Measurements from ENCODE around the gene ACTR5. TPM values are rescaled to one million over a fixed set of nuclear protein-coding genes. Genes with fewer than 3 reads are reported as not detected.

Gene ACTR5
- polyA plus RNA-seq, 1 donor from 2014 or later = 23.3 TPM

DNA sequence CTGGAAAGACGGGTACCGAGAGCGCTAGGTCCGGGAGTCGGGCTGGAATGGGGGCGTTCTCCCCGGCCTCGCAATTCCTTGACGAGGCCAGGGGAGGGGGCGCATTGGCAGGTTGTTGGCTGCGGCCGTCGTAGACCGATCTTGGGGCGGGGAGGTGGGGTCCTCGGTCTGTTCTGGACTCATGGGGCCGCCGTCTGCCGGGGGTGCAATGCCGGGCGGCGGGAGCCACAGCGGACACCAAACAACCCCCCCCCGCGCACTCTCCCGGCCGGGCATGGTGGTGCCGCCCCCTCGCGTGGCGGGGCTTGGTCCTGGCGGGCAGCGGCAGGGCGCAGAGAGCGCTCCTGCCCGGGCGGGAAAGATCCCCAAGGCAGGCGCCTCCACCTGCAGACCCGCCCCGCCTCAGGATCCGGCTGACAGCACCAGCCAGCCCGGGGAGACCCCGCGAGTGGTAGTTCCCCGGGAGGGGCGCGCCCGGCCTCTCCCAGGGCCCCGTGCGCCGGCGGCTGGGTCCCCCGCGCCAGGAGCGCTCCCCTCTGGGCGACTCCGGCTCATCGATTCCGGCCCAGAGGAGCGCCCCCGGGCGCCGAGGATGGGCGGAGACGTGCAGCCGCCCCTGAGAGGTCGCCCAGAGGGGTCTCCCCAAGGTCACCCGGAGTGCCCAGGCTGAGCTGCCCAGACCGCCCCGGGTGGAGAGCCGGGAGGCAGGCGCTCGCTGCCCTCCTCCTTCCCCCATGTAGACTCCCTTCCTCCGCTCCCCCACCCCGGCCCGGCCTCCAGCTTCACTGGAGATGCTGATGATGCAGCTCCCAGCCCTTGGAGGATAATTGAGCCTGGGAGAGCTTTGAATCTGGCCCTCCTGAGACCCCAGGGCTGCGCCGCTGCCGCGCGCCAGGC, 57.9 kb downstream of the ACTR5 start:
- Histone ChIP-seq H3F3A (ENCODE audit: insufficient read depth, low read length, poor library complexity, severe bottlenecking) (no peaks in the 10 kb centered on the region), H2AFZ (ENCODE audit: low read depth, low read length) (peak overlapping the region; percentile 51), H3K27me3 (ENCODE audit: insufficient read depth, low read depth, low read length) (peaks cover 35% of the 10 kb centered on the region), H3K36me3 (ENCODE audit: insufficient read depth, low read length) (no peaks in the 10 kb centered on the region), H3K4me2 (ENCODE audit: low read length) (peak overlapping the region; percentile 48), H3K27ac (ENCODE audit: low read length) (no peak overlapping the region), H3K9me2 (ENCODE audit: insufficient read depth, low read length) (no peaks in the 10 kb centered on the region), H3K79me2 (replicated peaks; ENCODE audit: insufficient read depth, low read length) (no peaks in the 10 kb centered on the region), H4K20me1 (ENCODE audit: insufficient read depth) (no peaks in the 10 kb centered on the region), H3K9me3 (ENCODE audit: low read length) (no peaks in the 10 kb centered on the region), H3K4me3 (ENCODE audit: low read length) (peak overlapping the region; percentile 84), H3K9ac (ENCODE audit: low read length) (peak overlapping the region; percentile 65)
- TF ChIP-seq POLR2AphosphoS5 (IDR thresholded peaks at IDR 0.05) (peak; percentile 4), EZH2 (IDR thresholded peaks at IDR 0.05; ENCODE audit: borderline replicate concordance, insufficient read depth, low read length, poor library complexity, severe bottlenecking) (no peak), SMC3 (conservative IDR thresholded peaks at IDR 0.05; ENCODE audit: poor library complexity) (no peak), MXI1 (conservative IDR thresholded peaks at IDR 0.05; ENCODE audit: poor library complexity, severe bottlenecking) (peak; percentile 19), EP300 (conservative IDR thresholded peaks at IDR 0.05; ENCODE audit: poor library complexity, severe bottlenecking) (no peak), RAD21 (conservative IDR thresholded peaks at IDR 0.05) (no peak), TAF1 (IDR thresholded peaks at IDR 0.05; ENCODE audit: low read depth) (no peak)
- TF ChIP-seq, protein P1, sequence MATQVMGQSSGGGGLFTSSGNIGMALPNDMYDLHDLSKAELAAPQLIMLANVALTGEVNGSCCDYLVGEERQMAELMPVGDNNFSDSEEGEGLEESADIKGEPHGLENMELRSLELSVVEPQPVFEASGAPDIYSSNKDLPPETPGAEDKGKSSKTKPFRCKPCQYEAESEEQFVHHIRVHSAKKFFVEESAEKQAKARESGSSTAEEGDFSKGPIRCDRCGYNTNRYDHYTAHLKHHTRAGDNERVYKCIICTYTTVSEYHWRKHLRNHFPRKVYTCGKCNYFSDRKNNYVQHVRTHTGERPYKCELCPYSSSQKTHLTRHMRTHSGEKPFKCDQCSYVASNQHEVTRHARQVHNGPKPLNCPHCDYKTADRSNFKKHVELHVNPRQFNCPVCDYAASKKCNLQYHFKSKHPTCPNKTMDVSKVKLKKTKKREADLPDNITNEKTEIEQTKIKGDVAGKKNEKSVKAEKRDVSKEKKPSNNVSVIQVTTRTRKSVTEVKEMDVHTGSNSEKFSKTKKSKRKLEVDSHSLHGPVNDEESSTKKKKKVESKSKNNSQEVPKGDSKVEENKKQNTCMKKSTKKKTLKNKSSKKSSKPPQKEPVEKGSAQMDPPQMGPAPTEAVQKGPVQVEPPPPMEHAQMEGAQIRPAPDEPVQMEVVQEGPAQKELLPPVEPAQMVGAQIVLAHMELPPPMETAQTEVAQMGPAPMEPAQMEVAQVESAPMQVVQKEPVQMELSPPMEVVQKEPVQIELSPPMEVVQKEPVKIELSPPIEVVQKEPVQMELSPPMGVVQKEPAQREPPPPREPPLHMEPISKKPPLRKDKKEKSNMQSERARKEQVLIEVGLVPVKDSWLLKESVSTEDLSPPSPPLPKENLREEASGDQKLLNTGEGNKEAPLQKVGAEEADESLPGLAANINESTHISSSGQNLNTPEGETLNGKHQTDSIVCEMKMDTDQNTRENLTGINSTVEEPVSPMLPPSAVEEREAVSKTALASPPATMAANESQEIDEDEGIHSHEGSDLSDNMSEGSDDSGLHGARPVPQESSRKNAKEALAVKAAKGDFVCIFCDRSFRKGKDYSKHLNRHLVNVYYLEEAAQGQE (IDR thresholded peaks at IDR 0.05; ENCODE audit: borderline replicate concordance) = no peak
- TF ChIP-seq, protein P2, sequence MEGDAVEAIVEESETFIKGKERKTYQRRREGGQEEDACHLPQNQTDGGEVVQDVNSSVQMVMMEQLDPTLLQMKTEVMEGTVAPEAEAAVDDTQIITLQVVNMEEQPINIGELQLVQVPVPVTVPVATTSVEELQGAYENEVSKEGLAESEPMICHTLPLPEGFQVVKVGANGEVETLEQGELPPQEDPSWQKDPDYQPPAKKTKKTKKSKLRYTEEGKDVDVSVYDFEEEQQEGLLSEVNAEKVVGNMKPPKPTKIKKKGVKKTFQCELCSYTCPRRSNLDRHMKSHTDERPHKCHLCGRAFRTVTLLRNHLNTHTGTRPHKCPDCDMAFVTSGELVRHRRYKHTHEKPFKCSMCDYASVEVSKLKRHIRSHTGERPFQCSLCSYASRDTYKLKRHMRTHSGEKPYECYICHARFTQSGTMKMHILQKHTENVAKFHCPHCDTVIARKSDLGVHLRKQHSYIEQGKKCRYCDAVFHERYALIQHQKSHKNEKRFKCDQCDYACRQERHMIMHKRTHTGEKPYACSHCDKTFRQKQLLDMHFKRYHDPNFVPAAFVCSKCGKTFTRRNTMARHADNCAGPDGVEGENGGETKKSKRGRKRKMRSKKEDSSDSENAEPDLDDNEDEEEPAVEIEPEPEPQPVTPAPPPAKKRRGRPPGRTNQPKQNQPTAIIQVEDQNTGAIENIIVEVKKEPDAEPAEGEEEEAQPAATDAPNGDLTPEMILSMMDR (IDR thresholded peaks at IDR 0.05; ENCODE audit: poor library complexity, severe bottlenecking) = peak; percentile 53

DNA sequence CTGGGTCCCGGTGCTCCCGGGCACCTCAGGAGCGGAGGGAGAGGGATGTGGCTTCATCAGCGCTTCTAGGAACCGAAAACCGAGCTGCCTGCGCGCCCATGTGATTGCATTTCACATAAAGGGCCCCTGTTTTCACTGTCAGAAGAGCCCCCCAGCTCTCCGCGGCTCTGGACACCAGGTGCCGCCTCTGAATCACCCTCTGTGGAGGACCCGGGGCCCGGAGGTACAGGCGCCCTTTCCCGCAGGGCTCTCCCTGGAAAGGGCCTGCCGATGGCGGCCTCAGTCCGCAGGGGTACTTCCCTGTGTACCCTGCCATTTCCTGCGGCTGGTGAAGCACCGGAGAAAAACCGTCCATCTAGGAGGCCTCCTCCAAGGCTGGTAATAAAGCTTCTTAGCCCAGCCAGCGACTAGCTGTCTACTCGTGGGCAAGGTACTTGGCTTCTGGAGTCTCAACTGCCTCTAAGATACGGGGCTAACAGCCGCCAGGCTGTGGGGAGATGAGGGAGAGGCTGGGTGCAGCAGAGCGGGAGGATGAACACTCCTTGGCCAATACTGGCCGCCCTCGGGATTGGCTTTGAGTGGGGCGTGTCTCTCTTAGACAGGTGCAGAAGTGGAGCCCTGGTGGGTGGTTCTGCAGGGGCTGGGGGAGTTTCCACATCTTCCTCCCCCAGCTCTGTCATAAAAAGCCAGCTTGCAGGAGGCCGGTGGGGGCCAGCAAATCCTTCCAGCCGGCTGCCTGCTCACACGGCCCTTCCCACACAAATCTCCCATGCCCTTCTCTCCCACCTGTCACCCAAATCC, 58.8 kb downstream of the ACTR5 start:
- Histone ChIP-seq H3K27ac (ENCODE audit: low read length) (no peak overlapping the region), H3K9ac (ENCODE audit: low read length) (peak overlapping the region; percentile 65), H2AFZ (ENCODE audit: low read depth, low read length) (no peak overlapping the region)

More for the DNA sequence above, 58.8 kb downstream of the ACTR5 start:
- H4K20me1 ChIP-seq (ENCODE audit: insufficient read depth) = no peaks in the 10 kb centered on the region
- H3K9me3 ChIP-seq (ENCODE audit: low read length) = no peaks in the 10 kb centered on the region
- H3K36me3 ChIP-seq (ENCODE audit: insufficient read depth, low read length) = no peaks in the 10 kb centered on the region
- no peaks in the 10 kb centered on the region for H3K9me2 ChIP-seq (ENCODE audit: insufficient read depth, low read length)
- peaks cover 35% of the 10 kb centered on the region for H3K27me3 ChIP-seq (ENCODE audit: insufficient read depth, low read depth, low read length)
- H3K79me2 ChIP-seq (replicated peaks; ENCODE audit: insufficient read depth, low read length) = no peaks in the 10 kb centered on the region
- TF ChIP-seq EZH2 (IDR thresholded peaks at IDR 0.05; ENCODE audit: borderline replicate concordance, insufficient read depth, low read length, poor library complexity, severe bottlenecking) (no peak), TAF1 (IDR thresholded peaks at IDR 0.05; ENCODE audit: low read depth) (no peak), SMC3 (conservative IDR thresholded peaks at IDR 0.05; ENCODE audit: poor library complexity) (no peak), RAD21 (conservative IDR thresholded peaks at IDR 0.05) (no peak), POLR2AphosphoS5 (IDR thresholded peaks at IDR 0.05) (no peak)
- TF ChIP-seq, protein P1 (IDR thresholded peaks at IDR 0.05; ENCODE audit: borderline replicate concordance) = no peak
- peak overlapping the region; percentile 13 for H3K4me2 ChIP-seq (ENCODE audit: low read length)
- H3K4me3 ChIP-seq (ENCODE audit: low read length) = peak overlapping the region; percentile 84
- no peaks in the 10 kb centered on the region for H3F3A ChIP-seq (ENCODE audit: insufficient read depth, low read length, poor library complexity, severe bottlenecking)

All from neural cell (in vitro differentiated cells).